ENCODE measurements around the gene PARK7.
"Not testable (repeated sequence)": the region's sequence is repeated elsewhere in the genome, so short reads cannot be mapped to it uniquely, and the experiment has no call there.

PARK7 gene

GRCh38 chr1:7961216-7962013 lies at the start of gene PARK7:
Gene PARK7, plus strand, starts transcription at chr1:7961711. Its CDS starts 1,075 bp downstream, at chr1:7962786.
- peak; percentile 99 to 100 for DNase-seq

GRCh38 chr1:7912145-7912544 lies 49.4 kb upstream of the PARK7 start:
- DNase-seq = no peak

- no peak for DNase-seq
Observed at GRCh38 chr1:7912743-7913557, 48.6 kb upstream of the PARK7 start.

- DNase-seq = peak; percentile 38 to 53
Observed at GRCh38 chr1:7915826-7916500, 45.5 kb upstream of the PARK7 start.

- no peak for DNase-seq
Observed at GRCh38 chr1:7916501-7916830, 45.0 kb upstream of the PARK7 start.

- not testable (repeated sequence) for DNase-seq
Observed at GRCh38 chr1:7917971-7918370, 43.5 kb upstream of the PARK7 start.

GRCh38 chr1:7919880-7920279 lies 41.6 kb upstream of the PARK7 start:
- no peak for DNase-seq

GRCh38 chr1:7921796-7922195 lies 39.7 kb upstream of the PARK7 start:
- DNase-seq = no peak

- DNase-seq = no peak
Observed at GRCh38 chr1:7922301-7922700, 39.2 kb upstream of the PARK7 start.

- DNase-seq = peak in 1 of 2 donors; percentile 25
Observed at GRCh38 chr1:7927061-7927460, 34.5 kb upstream of the PARK7 start.

GRCh38 chr1:7928247-7928646 lies 33.3 kb upstream of the PARK7 start:
- DNase-seq = no peak

GRCh38 chr1:7929637-7930036 lies 31.9 kb upstream of the PARK7 start:
- peak; percentile 42 to 78 for DNase-seq

GRCh38 chr1:7930645-7931445 lies 30.7 kb upstream of the PARK7 start:
- peak; percentile 26 to 74 for DNase-seq

GRCh38 chr1:7931446-7931812 lies 30.1 kb upstream of the PARK7 start:
- DNase-seq = no peak

- DNase-seq = no peak
Observed at GRCh38 chr1:7932524-7933138, 28.9 kb upstream of the PARK7 start.

GRCh38 chr1:7938070-7938469 lies 23.4 kb upstream of the PARK7 start:
- no peak for DNase-seq

- DNase-seq = no peak
Observed at GRCh38 chr1:7940034-7940433, 21.5 kb upstream of the PARK7 start.

- peak; percentile 74 to 77 for DNase-seq
Observed at GRCh38 chr1:7940745-7941436, 20.6 kb upstream of the PARK7 start, which contains the start of gene TNFRSF9. Gene TNFRSF9, minus strand, starts transcription at chr1:7940839. Its CDS starts 845 bp downstream, at chr1:7939994.

GRCh38 chr1:7941437-7941793 lies 20.1 kb upstream of the PARK7 start:
- no peak for DNase-seq

GRCh38 chr1:7942214-7942921 lies 19.1 kb upstream of the PARK7 start:
- DNase-seq = peak; percentile 52 to 53

- no peak for DNase-seq
Observed at GRCh38 chr1:7943251-7943650, 18.3 kb upstream of the PARK7 start.
